Measurements from ENCODE around the gene STK32B.

DNA sequence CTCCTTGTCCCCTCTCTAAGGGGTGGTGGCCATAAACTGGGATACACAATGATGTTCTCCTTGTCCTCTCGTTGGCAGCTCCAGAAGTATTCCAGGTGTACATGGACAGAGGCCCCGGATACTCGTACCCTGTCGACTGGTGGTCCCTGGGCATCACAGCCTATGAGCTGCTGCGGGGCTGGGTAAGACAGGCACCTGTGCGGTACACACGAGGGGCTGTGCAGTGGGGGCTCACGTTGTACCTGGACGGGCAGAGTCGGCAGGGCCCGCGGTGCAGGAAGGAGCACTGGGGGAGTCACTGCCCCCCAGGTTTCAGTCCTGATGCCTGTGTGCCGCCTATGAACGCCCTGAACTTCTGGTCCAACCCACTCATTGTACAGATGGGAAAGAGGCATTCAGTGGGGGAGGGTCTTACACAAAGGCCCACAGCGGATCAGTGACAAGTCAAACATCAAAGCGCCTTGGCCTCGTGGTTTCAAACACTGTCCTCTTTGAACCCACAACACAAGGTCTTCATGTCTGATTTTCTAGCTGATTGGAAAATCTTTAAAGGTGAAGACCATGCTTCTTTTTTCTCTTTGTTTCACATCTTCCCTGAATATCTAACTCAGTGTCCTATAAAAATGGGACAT, 395.4 kb downstream of the STK32B start:
- TF ChIP-seq ZNF658 (tag by site-specific recombination; IDR thresholded peaks at IDR 0.05): no peak
- no peak for TF ChIP-seq ZNF184 (tag by site-specific recombination; IDR thresholded peaks at IDR 0.05)
- TF ChIP-seq, protein P1, sequence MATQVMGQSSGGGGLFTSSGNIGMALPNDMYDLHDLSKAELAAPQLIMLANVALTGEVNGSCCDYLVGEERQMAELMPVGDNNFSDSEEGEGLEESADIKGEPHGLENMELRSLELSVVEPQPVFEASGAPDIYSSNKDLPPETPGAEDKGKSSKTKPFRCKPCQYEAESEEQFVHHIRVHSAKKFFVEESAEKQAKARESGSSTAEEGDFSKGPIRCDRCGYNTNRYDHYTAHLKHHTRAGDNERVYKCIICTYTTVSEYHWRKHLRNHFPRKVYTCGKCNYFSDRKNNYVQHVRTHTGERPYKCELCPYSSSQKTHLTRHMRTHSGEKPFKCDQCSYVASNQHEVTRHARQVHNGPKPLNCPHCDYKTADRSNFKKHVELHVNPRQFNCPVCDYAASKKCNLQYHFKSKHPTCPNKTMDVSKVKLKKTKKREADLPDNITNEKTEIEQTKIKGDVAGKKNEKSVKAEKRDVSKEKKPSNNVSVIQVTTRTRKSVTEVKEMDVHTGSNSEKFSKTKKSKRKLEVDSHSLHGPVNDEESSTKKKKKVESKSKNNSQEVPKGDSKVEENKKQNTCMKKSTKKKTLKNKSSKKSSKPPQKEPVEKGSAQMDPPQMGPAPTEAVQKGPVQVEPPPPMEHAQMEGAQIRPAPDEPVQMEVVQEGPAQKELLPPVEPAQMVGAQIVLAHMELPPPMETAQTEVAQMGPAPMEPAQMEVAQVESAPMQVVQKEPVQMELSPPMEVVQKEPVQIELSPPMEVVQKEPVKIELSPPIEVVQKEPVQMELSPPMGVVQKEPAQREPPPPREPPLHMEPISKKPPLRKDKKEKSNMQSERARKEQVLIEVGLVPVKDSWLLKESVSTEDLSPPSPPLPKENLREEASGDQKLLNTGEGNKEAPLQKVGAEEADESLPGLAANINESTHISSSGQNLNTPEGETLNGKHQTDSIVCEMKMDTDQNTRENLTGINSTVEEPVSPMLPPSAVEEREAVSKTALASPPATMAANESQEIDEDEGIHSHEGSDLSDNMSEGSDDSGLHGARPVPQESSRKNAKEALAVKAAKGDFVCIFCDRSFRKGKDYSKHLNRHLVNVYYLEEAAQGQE (tag by site-specific recombination; IDR thresholded peaks at IDR 0.05): no peak
- TF ChIP-seq, protein P2, sequence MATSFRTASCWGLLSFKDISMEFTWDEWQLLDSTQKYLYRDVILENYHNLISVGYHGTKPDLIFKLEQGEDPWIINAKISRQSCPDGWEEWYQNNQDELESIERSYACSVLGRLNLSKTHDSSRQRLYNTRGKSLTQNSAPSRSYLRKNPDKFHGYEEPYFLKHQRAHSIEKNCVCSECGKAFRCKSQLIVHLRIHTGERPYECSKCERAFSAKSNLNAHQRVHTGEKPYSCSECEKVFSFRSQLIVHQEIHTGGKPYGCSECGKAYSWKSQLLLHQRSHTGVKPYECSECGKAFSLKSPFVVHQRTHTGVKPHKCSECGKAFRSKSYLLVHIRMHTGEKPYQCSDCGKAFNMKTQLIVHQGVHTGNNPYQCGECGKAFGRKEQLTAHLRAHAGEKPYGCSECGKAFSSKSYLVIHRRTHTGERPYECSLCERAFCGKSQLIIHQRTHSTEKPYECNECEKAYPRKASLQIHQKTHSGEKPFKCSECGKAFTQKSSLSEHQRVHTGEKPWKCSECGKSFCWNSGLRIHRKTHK (tag by site-specific recombination; IDR thresholded peaks at IDR 0.05): no peak
- TF ChIP-seq ZNF561 (tag by site-specific recombination; IDR thresholded peaks at IDR 0.05; ENCODE audit: borderline replicate concordance): no peak
- TF ChIP-seq YY1 (tag by site-specific recombination; IDR thresholded peaks at IDR 0.05): no peak
- no peak for TF ChIP-seq ZNF514 (tag by site-specific recombination; IDR thresholded peaks at IDR 0.05)
- TF ChIP-seq, protein P3, sequence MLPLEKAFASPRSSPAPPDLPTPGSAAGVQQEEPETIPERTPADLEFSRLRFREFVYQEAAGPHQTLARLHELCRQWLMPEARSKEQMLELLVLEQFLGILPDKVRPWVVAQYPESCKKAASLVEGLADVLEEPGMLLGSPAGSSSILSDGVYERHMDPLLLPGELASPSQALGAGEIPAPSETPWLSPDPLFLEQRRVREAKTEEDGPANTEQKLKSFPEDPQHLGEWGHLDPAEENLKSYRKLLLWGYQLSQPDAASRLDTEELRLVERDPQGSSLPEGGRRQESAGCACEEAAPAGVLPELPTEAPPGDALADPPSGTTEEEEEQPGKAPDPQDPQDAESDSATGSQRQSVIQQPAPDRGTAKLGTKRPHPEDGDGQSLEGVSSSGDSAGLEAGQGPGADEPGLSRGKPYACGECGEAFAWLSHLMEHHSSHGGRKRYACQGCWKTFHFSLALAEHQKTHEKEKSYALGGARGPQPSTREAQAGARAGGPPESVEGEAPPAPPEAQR (tag by site-specific recombination; IDR thresholded peaks at IDR 0.05): no peak
- TF ChIP-seq KLF8 (tag by site-specific recombination; IDR thresholded peaks at IDR 0.05): no peak
- TF ChIP-seq ZNF24 (tag by site-specific recombination; IDR thresholded peaks at IDR 0.05): no peak

Data from HEK293 (cell line).